Neural cell (in vitro differentiated cells): ENCODE measurements around the gene KCNT1. TPM values are rescaled to one million over a fixed set of nuclear protein-coding genes. Genes with fewer than 3 reads are reported as not detected.

Source experiments
- H2AFZ ChIP-seq: fragments of 200-600, 300-800 bp; sonication (generic), shearing (Covaris generic); 2 replicates; pipeline ENCODE4 v1.6.0; 2014; ENCODE audit warnings: low read depth, mild to moderate bottlenecking, antibody characterized with exemption, low read length, moderate library complexity
- H3F3A ChIP-seq: fragments of 200-600 bp; shearing (Covaris generic); 2 replicates; pipeline ENCODE4 v1.6.1; 2016; ENCODE audit warnings: mild to moderate bottlenecking, moderate library complexity, mixed read lengths, antibody characterized with exemption, low read length; ENCODE audit not compliant: insufficient read depth, poor library complexity, severe bottlenecking
- H3K27ac ChIP-seq: fragments of 200-600, 300-800 bp; sonication (generic), shearing (Covaris generic); 2 replicates; pipeline ENCODE4 v1.5.1; 2014; ENCODE audit warnings: mild to moderate bottlenecking, low read length, moderate library complexity
- H3K27me3 ChIP-seq: fragments of 300-800, 200-600 bp; sonication (generic), shearing (Covaris generic); 2 replicates; pipeline ENCODE4 v1.6.0; 2014; ENCODE audit warnings: mild to moderate bottlenecking, low read depth, low read length, moderate library complexity; ENCODE audit not compliant: insufficient read depth
- H3K36me3 ChIP-seq: fragments of 300-800, 200-600 bp; sonication (generic), shearing (Covaris generic); 2 replicates; pipeline ENCODE4 v1.5.1; 2014; ENCODE audit warnings: mild to moderate bottlenecking, antibody characterized with exemption, low read length, moderate library complexity; ENCODE audit not compliant: insufficient read depth
- H3K4me2 ChIP-seq: fragments of 300-800, 200-600 bp; sonication (generic), shearing (Covaris generic); 2 replicates; pipeline ENCODE4 v1.6.0; 2014; ENCODE audit warnings: mild to moderate bottlenecking, low read length
- H3K4me3 ChIP-seq: fragments of 300-800, 200-600 bp; sonication (generic), shearing (Covaris generic); 2 replicates; pipeline ENCODE4 v1.5.1; 2014; ENCODE audit warnings: mild to moderate bottlenecking, low read length, moderate library complexity
- H3K79me2 ChIP-seq: fragments of 200-600 bp; shearing (Covaris generic); replicated peaks from 2 replicates; pipeline ENCODE4 v1.6.0; 2014; ENCODE audit warnings: mild to moderate bottlenecking, low read length, moderate library complexity; ENCODE audit not compliant: insufficient read depth
- H3K9ac ChIP-seq: fragments of 300-800, 200-600 bp; sonication (generic), shearing (Covaris generic); 2 replicates; pipeline ENCODE4 v1.6.1; 2016; ENCODE audit warnings: mild to moderate bottlenecking, low read length, mixed read lengths
- H3K9me2 ChIP-seq: fragments of 200-600 bp; shearing (Covaris generic); 2 replicates; pipeline ENCODE4 v1.6.1; 2016; ENCODE audit warnings: mild to moderate bottlenecking, low read length, mixed read lengths; ENCODE audit not compliant: insufficient read depth
- H3K9me3 ChIP-seq: fragments of 200-600, 300-800 bp; sonication (generic), shearing (Covaris generic); 2 replicates; pipeline ENCODE4 v1.6.1; 2016; ENCODE audit warnings: mild to moderate bottlenecking, mixed run types, low read length, moderate library complexity, mixed read lengths
- H4K20me1 ChIP-seq: fragments of 200-600 bp; shearing (Covaris generic); 2 replicates; pipeline ENCODE4 v1.6.1; 2016; ENCODE audit warnings: mild to moderate bottlenecking, mixed run types; ENCODE audit not compliant: insufficient read depth
- CTCF ChIP-seq: fragments of 450-650 bp; IDR thresholded peaks from 2 replicates; pipeline ENCODE4 v1.5.1; 2014; ENCODE audit warnings: antibody characterized with exemption, mild to moderate bottlenecking, moderate library complexity; ENCODE audit not compliant: poor library complexity, severe bottlenecking
- EP300 ChIP-seq: fragments of 450-650 bp; conservative IDR thresholded peaks from 2 replicates; pipeline ENCODE4 v1.6.1; 2014; ENCODE audit warnings: antibody characterized with exemption, mild to moderate bottlenecking, moderate library complexity; ENCODE audit not compliant: poor library complexity, severe bottlenecking
- EZH2 ChIP-seq: fragments of 200-600, 300-800 bp; shearing (Covaris generic), sonication (generic); IDR thresholded peaks from 2 replicates; pipeline ENCODE4 v1.6.1; 2014; ENCODE audit warnings: antibody characterized with exemption, low read length, borderline replicate concordance, mild to moderate bottlenecking; ENCODE audit not compliant: insufficient read depth, poor library complexity, severe bottlenecking
- MXI1 ChIP-seq: fragments of 450-650 bp; conservative IDR thresholded peaks from 2 replicates; pipeline ENCODE4 v1.6.1; 2014; ENCODE audit warnings: antibody characterized with exemption, mild to moderate bottlenecking; ENCODE audit not compliant: poor library complexity, severe bottlenecking
- POLR2AphosphoS5 ChIP-seq: IDR thresholded peaks from 2 replicates; pipeline ENCODE4 v1.6.1; 2012
- RAD21 ChIP-seq: fragments of 450-650 bp; conservative IDR thresholded peaks from 2 replicates; pipeline ENCODE4 v1.6.1; 2014; ENCODE audit warnings: antibody characterized with exemption, mild to moderate bottlenecking, moderate library complexity
- SMC3 ChIP-seq: fragments of 450-650 bp; conservative IDR thresholded peaks from 2 replicates; pipeline ENCODE4 v1.6.1; 2014; ENCODE audit warnings: antibody characterized with exemption, mild to moderate bottlenecking, moderate library complexity; ENCODE audit not compliant: poor library complexity
- TAF1 ChIP-seq: IDR thresholded peaks from 2 replicates; pipeline ENCODE4 v1.6.1; 2012; ENCODE audit warnings: low read depth
- polyA plus RNA-seq: library from polyadenylated mRNA; depleted of rRNA; stranded (reverse); fragments of >200 nt; gene quantifications from 2 replicates; pipeline ENCODE4 v1.2.3, GENCODE V29; 2014
- TF ChIP-seq, protein P1 (sequence below): IDR thresholded peaks from 2 replicates; pipeline ENCODE4 v1.6.1; 2012; ENCODE audit warnings: borderline replicate concordance

Gene KCNT1
- polyA plus RNA-seq, 1 donor from 2014 or later, result 0.67 TPM

DNA sequence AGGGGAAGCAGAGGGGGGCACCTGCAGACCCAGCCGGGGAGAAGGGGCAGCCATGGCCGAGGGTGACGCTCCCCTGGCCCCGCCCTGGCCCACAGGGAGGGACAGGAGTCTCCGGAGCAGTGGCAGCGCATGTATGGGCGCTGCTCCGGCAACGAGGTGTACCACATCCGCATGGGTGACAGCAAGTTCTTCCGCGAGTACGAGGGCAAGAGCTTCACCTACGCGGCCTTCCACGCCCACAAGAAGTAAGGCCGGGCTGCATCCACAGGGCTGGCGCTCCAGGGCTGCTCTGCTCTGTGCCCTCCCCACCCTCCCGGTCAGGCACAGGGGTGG is 68.2 kb downstream of the KCNT1 start:
- Histone ChIP-seq H3K27ac (no peak overlapping the region), H2AFZ (no peak overlapping the region), H3K79me2 (no peaks in the 10 kb centered on the region), H3K4me3 (no peak overlapping the region), H3F3A (no peaks in the 10 kb centered on the region), H3K9me3 (no peaks in the 10 kb centered on the region), H3K27me3 (no peaks in the 10 kb centered on the region), H3K9ac (no peak overlapping the region), H3K4me2 (no peak overlapping the region), H3K36me3 (no peaks in the 10 kb centered on the region), H3K9me2 (no peaks in the 10 kb centered on the region), H4K20me1 (no peaks in the 10 kb centered on the region)
- TF ChIP-seq MXI1 (no peak), EZH2 (no peak), EP300 (no peak), RAD21 (no peak), SMC3 (no peak), TAF1 (no peak), CTCF (no peak), POLR2AphosphoS5 (no peak)
- TF ChIP-seq, protein P1, sequence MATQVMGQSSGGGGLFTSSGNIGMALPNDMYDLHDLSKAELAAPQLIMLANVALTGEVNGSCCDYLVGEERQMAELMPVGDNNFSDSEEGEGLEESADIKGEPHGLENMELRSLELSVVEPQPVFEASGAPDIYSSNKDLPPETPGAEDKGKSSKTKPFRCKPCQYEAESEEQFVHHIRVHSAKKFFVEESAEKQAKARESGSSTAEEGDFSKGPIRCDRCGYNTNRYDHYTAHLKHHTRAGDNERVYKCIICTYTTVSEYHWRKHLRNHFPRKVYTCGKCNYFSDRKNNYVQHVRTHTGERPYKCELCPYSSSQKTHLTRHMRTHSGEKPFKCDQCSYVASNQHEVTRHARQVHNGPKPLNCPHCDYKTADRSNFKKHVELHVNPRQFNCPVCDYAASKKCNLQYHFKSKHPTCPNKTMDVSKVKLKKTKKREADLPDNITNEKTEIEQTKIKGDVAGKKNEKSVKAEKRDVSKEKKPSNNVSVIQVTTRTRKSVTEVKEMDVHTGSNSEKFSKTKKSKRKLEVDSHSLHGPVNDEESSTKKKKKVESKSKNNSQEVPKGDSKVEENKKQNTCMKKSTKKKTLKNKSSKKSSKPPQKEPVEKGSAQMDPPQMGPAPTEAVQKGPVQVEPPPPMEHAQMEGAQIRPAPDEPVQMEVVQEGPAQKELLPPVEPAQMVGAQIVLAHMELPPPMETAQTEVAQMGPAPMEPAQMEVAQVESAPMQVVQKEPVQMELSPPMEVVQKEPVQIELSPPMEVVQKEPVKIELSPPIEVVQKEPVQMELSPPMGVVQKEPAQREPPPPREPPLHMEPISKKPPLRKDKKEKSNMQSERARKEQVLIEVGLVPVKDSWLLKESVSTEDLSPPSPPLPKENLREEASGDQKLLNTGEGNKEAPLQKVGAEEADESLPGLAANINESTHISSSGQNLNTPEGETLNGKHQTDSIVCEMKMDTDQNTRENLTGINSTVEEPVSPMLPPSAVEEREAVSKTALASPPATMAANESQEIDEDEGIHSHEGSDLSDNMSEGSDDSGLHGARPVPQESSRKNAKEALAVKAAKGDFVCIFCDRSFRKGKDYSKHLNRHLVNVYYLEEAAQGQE, result no peak

- Histone ChIP-seq H3F3A (no peaks in the 10 kb centered on the region), H4K20me1 (no peaks in the 10 kb centered on the region), H3K79me2 (no peaks in the 10 kb centered on the region), H3K9me2 (no peaks in the 10 kb centered on the region), H3K4me2 (no peak overlapping the region), H3K36me3 (no peaks in the 10 kb centered on the region), H3K4me3 (no peak overlapping the region), H3K9ac (no peak overlapping the region), H2AFZ (no peak overlapping the region), H3K27ac (no peak overlapping the region), H3K27me3 (no peaks in the 10 kb centered on the region), H3K9me3 (no peaks in the 10 kb centered on the region)
- TF ChIP-seq TAF1 (no peak), RAD21 (no peak), EP300 (no peak), MXI1 (no peak), EZH2 (no peak), CTCF (no peak), POLR2AphosphoS5 (no peak), SMC3 (no peak)
- TF ChIP-seq, protein P1, result no peak
Measured at GRCh38 chr9:135770771-135771170, 68.8 kb downstream of the KCNT1 start.
